Epithelial cell of prostate (primary cell): ENCODE data around the gene HKDC1.
"Not testable (repeated sequence)": the region's sequence is repeated elsewhere in the genome, so short reads cannot be mapped to it uniquely, and the experiment has no call there.

ENCODE experiments used
- DNase-seq: peaks from one replicate; pipeline ENCODE4 v3.0.0-alpha.2; 2011; ENCODE audit warnings: low read depth, low spot score
- H3K27ac ChIP-seq: fragments of 450-650 bp; 2 replicates; pipeline ENCODE4 v1.5.1; 2017; ENCODE audit warnings: mild to moderate bottlenecking

HKDC1 gene

GRCh38 chr10:69270990-69271389, 50.9 kb downstream of the HKDC1 start:
- H3K27ac ChIP-seq = no peak overlapping the region
- DNase-seq = no peak

GRCh38 chr10:69272624-69273023, 52.5 kb downstream of the HKDC1 start:
- no peak overlapping the region for H3K27ac ChIP-seq
- no peak for DNase-seq

GRCh38 chr10:69275444-69275843, 55.3 kb downstream of the HKDC1 start:
- no peak for DNase-seq
- H3K27ac ChIP-seq = no peak overlapping the region

- no peak for DNase-seq
- no peak overlapping the region for H3K27ac ChIP-seq
Measured at GRCh38 chr10:69276503-69276902, 56.4 kb downstream of the HKDC1 start.

- no peak within 1 kb of the TSS for H3K27ac ChIP-seq
- DNase-seq = no peak
Measured at GRCh38 chr10:69278446-69278963, 58.4 kb downstream of the HKDC1 start, which contains the start of gene HK1. Gene HK1 (plus strand): TSS chr10:69278496.

- no peak for DNase-seq
- no peak overlapping the region for H3K27ac ChIP-seq
Measured at GRCh38 chr10:69279110-69279509, 59.0 kb downstream of the HKDC1 start.

- no peak overlapping the region for H3K27ac ChIP-seq
- DNase-seq = no peak
Measured at GRCh38 chr10:69281507-69282413, 61.6 kb downstream of the HKDC1 start.

- DNase-seq, H3K27ac ChIP-seq: not testable (repeated sequence)
Measured at GRCh38 chr10:69284402-69284801, 64.3 kb downstream of the HKDC1 start.

GRCh38 chr10:69285699-69286098, 65.6 kb downstream of the HKDC1 start:
- DNase-seq = no peak
- H3K27ac ChIP-seq = no peak overlapping the region

GRCh38 chr10:69287181-69287580, 67.0 kb downstream of the HKDC1 start:
- DNase-seq = no peak

GRCh38 chr10:69290993-69291392, 70.9 kb downstream of the HKDC1 start:
- no peak for DNase-seq
- H3K27ac ChIP-seq = no peak overlapping the region

More at GRCh38 chr10:69287181-69287580, 67.0 kb downstream of the HKDC1 start:
- H3K27ac ChIP-seq = no peak overlapping the region

- no peak overlapping the region for H3K27ac ChIP-seq
- DNase-seq = no peak
Measured at GRCh38 chr10:69292459-69292858, 72.3 kb downstream of the HKDC1 start.

- no peak for DNase-seq
Measured at GRCh38 chr10:69295027-69295636, 75.0 kb downstream of the HKDC1 start.

GRCh38 chr10:69303632-69304051, 83.5 kb downstream of the HKDC1 start:
- peak; percentile 50 for DNase-seq
- no peak overlapping the region for H3K27ac ChIP-seq

More at GRCh38 chr10:69295027-69295636, 75.0 kb downstream of the HKDC1 start:
- H3K27ac ChIP-seq = no peak overlapping the region

GRCh38 chr10:69306421-69306820, 86.3 kb downstream of the HKDC1 start:
- DNase-seq = no peak
- H3K27ac ChIP-seq = no peak overlapping the region

GRCh38 chr10:69307434-69307833, 87.3 kb downstream of the HKDC1 start:
- DNase-seq = no peak
- H3K27ac ChIP-seq = no peak overlapping the region

- H3K27ac ChIP-seq, DNase-seq: not testable (repeated sequence)
Measured at GRCh38 chr10:69308304-69308703, 88.2 kb downstream of the HKDC1 start.

GRCh38 chr10:69311309-69311708, 91.2 kb downstream of the HKDC1 start:
- no peak overlapping the region for H3K27ac ChIP-seq
- DNase-seq = no peak

GRCh38 chr10:69312528-69312927, 92.4 kb downstream of the HKDC1 start:
- DNase-seq = no peak
- H3K27ac ChIP-seq = no peak overlapping the region

- no peak overlapping the region for H3K27ac ChIP-seq
Measured at GRCh38 chr10:69315100-69315542, 95.0 kb downstream of the HKDC1 start.

More at GRCh38 chr10:69315100-69315542, 95.0 kb downstream of the HKDC1 start:
- no peak for DNase-seq
